SK-N-DZ (cell line): ENCODE results near the gene PGAP2.
"Not testable (repeated sequence)": the region's sequence is repeated elsewhere in the genome, so short reads cannot be mapped to it uniquely, and the experiment has no call there.

Source experiments
- DNase-seq: peaks from one replicate; pipeline ENCODE4 v3.0.0-alpha.2; 2015; ENCODE audit warnings: low spot score

PGAP2 gene

DNA sequence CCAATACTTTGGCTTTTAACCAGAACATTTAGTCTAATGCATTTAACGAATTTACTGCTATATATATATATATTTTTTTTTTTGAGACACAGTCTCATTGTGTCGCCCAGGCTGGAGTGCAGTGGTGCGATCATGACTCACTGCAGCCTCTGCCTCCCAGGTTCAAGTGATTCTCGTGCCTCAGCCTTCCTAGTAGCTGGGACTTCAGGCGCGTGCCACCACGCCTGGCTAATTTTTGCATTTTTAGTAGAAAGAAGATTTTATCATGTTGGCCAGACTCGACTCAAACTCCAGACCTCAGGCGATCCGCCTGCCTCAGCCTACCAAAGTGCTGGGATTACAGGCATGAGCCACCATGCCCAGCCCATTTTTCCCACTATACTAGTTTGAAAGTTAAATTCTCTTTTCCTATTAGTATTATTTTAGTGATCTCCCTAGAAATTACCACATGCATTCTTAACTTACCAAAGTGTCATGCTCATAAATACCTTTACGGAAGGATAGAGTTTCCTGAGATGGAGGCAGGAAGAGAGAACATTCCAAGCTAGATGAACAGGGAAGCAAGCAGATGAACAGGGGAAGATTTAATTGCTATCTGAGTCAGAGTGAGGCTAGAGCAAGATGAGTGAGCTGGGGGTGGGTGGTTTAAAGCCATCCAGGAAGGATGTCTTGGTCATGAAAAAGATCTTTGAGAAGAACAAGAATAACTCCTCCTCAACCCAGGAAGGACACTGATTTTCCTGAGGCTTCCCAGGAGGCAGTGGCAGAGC is 4.4 kb upstream of the PGAP2 start:
- DNase-seq, result no peak

DNA sequence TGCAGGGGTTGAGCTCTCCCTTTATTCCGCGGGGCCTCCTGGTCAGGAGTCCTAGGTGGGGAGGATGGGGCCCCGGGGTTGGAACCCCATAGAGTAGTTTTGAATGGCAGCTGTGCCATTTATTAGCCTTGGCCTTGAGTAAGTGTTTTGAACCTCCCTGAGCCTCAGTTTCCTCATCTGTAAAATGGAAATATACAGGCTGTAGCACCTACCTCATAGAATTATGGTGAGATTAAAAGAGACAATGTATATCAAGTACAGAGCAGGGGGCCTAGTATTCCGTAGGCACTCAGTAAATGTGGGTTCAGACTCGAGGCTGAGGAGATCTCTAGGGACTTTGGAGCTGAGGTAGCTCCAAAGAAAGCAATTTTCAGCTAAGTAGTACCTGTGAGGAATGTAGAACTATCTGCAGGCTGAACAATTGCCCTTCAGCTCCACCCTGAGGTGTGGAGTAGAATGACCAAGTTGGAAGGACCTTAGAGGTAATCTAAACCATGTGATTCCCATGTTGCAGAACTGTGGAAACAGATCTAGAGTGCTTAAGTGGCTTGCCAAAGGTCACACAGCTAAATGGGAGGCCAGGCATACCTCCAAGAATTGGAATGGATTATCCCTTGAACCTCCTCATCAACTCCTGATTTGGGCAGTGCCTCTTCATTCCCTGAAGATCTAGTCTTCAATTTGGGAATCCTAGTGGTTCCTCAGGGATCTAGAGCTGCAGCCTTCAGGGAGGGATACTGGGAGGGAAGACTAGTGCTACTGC is 682 bp downstream of the PGAP2 start:
- peak; percentile 67 for DNase-seq

DNA sequence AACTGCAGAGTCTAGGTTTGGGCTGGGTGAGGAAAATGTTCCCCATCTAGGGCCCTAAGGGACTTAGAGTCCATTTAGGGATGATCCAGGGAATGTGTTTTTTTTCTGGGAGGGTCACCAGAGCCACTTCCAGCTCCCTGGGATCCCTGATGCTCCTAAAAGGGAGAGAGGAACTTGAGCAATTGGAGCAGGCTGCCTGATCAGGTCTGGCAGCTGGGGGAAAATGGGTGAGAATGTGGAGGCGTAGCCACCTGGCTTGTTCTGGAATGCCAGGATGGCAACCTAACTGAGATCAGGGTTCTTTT is 1.2 kb downstream of the PGAP2 start:
- DNase-seq, result no peak

DNA sequence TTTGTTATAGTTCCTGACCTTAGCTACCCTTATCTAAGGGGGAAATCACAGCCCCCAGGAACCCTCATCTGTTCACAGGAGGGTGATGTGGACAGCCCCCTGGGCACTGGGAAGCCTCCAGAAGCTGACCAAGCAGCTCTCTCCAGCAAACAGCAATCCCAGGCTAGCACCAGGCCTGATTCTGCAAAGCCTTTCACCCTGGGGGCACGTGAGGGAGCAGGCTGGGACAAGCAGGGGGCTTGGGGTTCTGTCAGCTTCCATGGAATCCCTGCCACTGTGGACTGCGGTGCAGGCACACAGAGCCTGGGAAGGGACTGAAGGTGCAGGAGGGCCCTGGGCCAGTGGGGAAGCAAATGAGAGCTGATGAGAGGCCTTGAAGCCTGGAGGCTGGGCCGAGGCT is 2.1 kb downstream of the PGAP2 start:
- DNase-seq, result no peak

DNA sequence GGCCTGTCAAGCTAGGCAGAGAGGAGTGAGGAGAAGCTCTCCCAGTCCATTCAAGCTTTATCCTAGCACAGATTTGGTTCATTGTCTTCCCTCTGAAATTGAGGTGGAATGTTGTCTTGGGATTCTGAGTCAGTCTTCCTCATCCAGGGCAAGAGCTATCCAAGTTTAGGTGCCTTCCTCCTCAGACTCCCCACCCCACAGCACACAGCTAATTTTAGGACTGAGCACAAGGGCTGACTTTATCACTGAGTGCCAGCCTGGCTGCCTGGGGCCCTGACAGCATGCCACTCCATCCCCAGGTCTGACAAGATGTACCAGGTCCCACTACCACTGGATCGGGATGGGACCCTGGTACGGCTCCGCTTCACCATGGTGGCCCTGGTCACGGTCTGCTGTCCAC is 2.6 kb downstream of the PGAP2 start:
- DNase-seq, result no peak

DNA sequence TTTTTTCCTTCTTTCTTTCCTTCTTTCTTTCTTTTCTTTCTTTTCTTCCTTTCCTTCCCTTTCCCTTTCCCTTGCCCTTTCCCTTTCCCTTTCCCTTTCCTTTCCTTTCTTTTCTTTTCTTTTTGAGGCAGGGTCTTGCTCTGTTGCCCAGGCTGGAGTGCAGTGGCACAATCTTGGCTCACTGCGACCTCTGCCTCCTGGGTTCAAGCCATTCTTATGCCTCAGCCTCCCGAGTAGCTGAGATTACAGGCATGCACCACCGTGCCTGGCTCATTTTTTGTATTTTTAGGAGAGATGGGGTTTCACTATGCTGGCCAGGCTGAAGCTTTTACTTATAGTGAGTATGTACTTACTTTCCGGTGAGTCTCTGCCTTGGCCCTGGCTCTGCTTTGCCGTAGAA is 6.5 kb downstream of the PGAP2 start:
- not testable (repeated sequence) for DNase-seq

DNA sequence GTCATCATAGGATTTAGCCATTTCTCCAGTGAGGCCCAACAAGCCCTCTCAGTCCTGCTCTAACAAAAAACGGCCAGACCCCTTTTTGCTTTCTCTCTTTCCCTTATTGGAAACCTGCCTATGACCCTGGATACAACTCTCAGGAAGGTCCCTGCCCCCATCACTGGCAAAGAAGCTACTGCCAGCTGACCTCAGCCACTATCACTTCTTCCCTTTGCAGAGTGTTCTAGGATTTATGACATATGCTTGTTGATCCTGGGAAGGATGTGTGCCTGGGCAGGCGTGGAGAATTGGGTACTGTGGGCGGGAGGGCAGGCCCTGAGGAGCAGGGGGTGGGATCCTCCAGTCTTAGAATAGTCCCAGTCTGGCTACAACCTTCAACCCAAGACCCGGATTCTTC is 7.5 kb downstream of the PGAP2 start:
- DNase-seq, result no peak

DNA sequence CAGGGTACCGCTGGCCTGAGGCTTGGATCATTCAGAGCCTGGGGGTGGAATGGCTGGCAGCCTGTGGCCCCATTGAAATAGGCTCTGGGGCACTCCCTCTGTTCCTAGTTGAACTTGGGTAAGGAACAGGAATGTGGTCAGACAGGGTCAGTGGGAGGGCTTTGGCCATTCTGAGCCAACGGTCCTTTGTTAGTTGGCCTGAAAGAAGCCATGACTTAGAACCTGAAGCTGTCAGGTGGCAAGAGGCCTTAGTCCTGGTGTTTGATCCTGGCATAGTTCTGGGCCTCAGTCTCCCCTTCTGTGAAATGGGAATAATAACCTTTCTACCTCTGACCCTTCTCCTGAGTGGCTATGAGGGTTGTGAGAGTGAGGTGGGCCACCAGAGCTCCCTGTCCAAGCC is 8.3 kb downstream of the PGAP2 start:
- DNase-seq, result no peak

DNA sequence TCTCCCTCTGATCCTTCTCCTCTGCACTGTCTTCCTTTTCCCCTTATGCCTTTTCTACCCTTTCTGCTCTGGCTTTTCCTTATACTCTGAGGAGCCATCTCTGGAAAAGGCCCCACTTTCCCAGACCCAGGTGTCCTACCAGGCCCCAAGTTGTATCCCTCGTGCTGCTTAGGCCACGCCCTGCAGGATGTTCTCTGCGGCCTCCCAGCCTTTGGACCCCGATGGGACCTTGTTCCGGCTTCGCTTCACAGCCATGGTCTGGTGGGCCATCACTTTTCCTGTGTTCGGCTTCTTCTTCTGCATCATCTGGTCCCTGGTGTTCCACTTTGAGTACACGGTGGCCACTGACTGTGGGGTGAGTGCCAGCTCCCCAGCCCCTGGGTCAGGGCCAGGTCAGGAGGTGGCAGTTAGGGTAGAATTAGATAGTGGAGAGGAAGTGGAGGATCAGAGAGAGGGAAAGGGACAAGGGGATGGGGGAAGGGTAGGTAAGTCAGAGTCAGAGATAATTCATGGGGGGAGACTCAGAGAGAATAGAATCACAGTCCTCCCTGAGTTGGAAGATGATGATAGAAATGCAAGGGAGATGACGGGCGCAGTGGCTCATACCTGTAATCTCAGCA is 8.9 kb downstream of the PGAP2 start:
- DNase-seq, result no peak

DNA sequence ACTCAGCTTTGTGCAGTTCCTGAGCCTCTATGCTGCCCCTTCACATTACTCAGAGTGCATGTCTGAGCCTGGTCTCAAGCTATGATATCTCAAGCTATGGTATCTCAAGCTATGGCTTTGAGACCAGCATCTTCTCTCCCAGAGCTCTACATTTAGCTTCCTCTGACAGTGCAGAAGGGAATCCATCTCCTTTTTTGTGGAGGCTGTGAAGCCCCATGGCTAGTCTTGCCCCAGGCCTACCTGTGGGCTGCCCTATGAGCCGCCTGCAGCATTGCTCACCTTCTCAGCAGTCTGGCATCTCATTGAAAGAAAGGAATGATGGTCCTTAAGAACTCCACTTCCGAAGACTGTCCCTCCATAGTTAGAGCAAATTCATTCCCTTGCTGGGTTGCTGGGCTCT is 12.6 kb downstream of the PGAP2 start:
- no peak for DNase-seq

DNA sequence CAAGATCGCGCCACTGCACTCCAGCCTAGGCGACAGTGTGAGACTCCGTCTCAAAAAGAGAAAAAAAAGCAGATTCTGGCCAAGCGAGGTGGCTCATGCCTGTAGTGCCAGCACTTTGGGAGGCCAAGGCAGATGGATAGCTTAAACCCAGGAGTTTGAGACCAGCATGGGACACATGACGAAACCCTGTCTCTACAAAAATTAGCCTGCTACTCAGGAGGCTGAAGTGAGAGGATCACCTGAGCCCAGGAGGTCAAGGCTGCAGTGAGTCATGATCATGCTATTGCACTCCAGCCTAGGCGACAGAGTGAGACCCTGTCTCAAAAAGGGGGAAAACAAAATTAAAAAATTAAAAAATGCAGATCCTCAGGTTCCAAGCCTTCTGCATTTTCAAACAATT is 14.0 kb downstream of the PGAP2 start:
- no peak for DNase-seq

DNA sequence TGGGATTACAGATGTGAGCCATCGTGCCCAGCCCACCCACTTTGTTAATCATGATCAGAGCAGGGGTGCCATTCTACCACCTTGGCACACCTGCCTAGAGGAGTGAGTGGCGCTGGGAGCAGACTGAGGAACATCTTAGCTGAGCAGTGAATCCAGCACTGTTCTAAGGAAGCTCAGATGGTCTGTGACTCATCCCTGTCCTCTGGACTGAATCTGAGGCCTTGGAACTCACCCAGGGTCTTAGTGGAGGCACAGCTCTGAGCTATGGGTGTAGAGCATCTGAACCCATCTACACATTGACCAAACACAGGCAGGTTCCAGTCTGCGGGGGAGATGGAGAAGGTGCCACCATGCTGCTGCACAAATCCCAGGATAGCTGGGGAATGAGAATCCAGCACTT is 14.9 kb downstream of the PGAP2 start:
- DNase-seq, result no peak

DNA sequence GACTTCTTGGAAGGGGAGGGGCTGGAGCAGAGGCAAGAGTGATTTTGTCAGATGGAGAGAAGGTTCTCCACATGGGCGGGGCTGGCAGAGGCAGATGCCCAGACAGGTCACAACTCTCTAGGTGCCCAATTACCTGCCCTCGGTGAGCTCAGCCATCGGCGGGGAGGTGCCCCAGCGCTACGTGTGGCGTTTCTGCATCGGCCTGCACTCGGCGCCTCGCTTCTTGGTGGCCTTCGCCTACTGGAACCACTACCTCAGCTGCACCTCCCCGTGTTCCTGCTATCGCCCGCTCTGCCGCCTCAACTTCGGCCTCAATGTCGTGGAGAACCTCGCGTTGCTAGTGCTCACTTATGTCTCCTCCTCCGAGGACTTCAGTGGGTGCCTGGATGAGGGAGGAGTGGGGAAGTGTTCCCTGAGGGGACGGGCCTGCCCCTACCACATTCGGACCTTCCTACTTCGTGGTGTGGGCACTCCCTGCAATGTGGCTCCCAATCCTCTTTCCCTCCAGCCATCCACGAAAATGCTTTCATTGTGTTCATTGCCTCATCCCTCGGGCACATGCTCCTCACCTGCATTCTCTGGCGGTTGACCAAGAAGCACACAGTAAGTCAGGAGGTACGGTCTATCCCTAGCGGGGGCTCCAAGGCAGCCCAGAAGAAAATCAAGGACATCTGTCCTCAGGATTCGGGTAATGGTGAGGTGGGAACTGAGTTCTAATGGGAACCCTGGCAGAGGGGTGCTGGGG is 15.6 kb downstream of the PGAP2 start:
- DNase-seq, result no peak

DNA sequence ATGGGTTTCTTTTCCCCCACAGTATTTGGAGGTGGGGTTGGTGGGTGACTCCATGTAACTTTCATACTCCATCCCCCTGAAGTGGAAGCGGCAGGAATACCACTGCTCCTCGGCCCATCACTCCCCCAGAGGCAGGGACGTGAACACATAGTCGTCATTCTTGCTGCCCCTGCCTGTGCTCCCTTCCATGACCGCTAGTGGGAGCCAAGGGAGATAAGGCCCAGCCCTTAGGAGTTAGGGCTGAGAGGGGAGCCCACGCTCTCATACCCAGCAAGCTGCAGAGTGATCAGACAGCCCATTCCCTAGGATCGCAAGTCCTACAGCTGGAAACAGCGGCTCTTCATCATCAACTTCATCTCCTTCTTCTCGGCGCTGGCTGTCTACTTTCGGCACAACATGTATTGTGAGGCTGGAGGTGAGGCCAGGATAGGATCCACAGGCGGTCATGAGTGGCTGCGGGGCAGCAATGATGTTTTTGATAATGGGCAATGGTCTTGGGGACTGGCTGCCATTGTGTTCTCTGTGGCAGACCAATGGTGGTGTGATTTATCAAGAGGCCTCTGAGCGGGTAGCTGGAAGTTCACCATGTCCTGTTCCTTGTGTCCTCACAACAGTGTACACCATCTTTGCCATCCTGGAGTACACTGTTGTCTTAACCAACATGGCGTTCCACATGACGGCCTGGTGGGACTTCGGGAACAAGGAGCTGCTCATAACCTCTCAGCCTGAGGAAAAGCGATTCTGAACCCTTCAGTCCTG is 16.5 kb downstream of the PGAP2 start:
- DNase-seq, result peak; percentile 72

DNA sequence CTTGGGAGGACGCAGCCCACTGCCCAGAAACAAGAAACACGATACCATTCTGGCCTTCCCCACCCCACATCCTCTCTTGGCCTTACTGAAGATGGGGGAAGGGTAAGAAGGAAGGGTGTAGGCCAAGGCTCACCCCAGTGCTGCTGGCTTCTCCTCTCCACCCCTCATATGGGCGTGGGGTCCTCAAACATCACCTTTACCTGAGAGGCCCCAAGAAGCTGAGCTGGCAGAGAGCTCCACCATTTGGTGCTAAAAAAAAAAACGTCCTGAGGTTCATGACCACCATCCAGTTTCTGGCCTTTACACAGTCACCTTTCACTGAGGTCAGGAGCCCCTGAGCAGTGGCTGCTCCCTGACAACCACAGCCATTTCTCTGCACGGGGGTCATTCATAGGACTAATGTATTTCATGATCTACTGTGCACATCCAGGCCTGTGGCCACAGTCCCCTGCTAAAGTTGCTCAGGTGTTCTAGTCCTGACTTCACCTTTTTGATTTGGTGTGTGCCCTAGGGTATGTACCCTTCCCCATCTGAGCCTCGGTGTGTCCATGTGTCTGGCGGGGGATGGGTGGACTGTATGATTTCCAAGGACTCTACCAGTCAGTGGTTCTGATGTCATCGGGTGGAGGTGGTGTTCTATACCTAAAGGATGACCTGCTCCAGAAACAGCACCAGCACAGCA is 17.3 kb downstream of the PGAP2 start:
- DNase-seq, result no peak

DNA sequence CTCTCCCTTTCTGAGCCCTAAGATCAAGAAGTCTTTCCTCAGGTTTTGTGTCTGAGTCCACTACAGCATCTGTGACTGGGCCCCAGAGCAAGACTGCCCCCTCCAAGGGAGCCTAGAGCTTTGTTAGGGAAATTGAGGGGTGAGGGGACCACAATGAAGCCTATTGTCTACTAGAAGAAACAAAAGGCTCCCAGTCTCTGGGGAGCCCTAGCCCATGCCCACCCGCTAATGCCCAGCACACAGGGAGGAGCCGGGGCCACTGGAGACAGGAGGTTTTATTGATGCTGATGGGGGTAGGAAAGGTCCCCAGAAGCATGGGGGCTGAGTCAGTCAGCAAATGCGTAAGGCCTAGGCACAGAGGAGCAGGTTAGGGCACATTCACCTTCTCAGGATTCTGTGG is 18.4 kb downstream of the PGAP2 start:
- no peak for DNase-seq

DNA sequence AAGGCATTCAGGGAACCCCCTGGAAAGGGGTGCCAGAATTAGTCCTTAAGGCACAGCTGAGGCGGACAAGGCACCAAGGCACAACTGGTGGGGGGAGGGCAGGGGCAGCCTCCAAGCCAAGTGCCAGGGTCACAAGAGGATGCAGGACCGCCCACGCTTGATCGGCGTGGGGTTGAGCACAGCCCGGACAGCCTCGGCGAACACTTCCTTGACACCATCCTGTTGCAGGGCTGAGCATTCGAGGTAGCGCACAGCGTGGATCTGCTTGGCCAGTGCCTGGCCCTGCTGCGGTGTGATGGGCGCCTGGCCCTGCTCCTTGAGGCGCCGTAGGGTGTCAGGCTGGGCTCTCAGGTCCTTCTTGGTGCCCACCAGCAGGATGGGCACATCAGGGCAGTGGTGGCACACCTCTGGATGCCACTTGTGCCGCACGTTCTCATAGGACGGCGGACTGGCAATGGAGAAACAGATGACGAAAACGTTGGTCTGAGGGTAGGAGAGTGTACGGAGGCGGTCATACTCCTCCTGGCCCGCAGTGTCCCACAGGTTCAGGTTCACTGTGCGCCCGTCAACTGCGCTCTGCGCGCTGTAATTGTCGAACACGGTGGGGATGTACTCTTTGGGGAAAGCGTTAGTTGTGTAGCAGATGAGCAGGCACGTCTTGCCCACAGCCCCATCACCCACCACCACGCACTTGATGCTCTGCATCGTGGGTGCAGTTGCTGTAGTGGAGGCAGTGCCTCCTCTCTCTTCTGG is 19.2 kb downstream of the PGAP2 start:
- DNase-seq, result no peak

DNA sequence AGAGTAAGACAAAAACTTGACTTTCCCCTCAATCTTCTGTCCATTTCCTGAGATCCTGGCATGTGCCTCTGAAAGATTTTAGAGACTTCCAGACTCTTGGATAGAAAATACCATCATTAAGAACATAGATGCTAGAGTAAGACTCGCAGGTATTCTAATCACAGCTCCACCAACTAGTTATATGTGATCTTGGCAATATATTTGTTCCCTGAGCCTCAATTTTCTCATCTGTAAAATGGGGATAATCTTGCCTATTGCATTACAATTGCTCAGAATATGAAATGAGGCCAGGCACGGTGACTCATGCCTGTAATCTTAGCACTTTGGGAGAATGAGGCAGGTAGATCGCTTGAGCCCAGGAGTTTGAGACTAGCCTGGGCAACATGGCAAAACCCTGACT is 21.7 kb downstream of the PGAP2 start:
- no peak for DNase-seq

DNA sequence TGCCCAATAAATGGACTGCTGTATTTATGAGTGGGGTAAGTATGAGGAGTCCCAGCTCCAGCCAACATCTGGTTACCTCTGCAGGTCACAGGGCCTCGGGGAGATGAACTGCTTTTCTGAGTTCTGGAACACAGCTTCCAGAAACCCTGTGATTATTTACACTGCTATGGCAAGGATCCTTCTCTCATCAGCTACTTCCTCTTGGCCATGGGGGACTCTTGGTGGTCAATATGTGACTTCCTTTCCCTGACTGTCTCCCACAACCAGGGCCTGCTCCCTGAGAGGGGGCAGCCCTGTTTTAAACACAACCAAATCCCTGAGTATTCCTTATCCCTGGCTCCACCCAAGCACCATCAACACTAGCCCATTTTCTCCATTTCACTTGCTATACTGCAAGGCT is 22.4 kb downstream of the PGAP2 start:
- no peak for DNase-seq
